OCI-LY7 (cell line): ENCODE data around the gene FAM229A.

ENCODE experiments used
- EZH2phosphoT487 ChIP-seq: fragments of 200-600 bp; sonication (generic); IDR thresholded peaks from 2 replicates; pipeline ENCODE4 v1.6.1; 2018; ENCODE audit warnings: low read depth, borderline replicate concordance, mild to moderate bottlenecking, mixed run types, antibody characterized with exemption, low read length, moderate library complexity, mixed read lengths
- TF ChIP-seq, protein P1 (sequence below): fragments of 200-600 bp; sonication (generic); conservative IDR thresholded peaks from 2 replicates; pipeline ENCODE4 v1.5.1; 2014; ENCODE audit warnings: mild to moderate bottlenecking, antibody characterized with exemption, low read length, moderate library complexity, mixed read lengths

DNA sequence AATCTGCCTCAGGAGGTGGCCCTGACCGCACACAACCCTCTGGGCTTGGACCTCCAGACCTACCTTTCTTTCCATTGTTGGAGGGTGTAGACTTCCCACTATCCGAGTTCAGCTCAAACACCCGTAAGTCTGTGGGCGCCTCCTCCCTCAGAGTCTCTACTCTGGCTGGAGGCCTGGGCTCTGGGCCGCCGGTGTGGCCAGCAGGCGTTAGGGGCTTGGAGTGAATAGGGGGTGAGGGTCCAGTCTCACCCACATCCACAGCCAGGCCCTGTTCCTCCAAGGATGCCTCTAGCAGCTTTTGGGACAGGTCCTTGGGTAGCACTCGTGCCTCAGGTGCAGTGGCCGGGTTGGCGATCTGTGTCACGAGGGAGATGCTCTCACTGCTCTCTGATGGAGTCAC is 13.9 kb upstream of the FAM229A start:
- TF ChIP-seq, protein P1, sequence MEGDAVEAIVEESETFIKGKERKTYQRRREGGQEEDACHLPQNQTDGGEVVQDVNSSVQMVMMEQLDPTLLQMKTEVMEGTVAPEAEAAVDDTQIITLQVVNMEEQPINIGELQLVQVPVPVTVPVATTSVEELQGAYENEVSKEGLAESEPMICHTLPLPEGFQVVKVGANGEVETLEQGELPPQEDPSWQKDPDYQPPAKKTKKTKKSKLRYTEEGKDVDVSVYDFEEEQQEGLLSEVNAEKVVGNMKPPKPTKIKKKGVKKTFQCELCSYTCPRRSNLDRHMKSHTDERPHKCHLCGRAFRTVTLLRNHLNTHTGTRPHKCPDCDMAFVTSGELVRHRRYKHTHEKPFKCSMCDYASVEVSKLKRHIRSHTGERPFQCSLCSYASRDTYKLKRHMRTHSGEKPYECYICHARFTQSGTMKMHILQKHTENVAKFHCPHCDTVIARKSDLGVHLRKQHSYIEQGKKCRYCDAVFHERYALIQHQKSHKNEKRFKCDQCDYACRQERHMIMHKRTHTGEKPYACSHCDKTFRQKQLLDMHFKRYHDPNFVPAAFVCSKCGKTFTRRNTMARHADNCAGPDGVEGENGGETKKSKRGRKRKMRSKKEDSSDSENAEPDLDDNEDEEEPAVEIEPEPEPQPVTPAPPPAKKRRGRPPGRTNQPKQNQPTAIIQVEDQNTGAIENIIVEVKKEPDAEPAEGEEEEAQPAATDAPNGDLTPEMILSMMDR: no peak
- TF ChIP-seq EZH2phosphoT487: no peak
